K562 (cell line): ENCODE data around the gene PPIL6. TPM values are rescaled to one million over a fixed set of nuclear protein-coding genes. Genes with fewer than 3 reads are reported as not detected.

Source experiments
- E2F6 ChIP-seq, 2 experiments: IDR thresholded peaks; 2 replicates each; pipeline ENCODE4 v1.6.1; 2011; ENCODE audit warnings: borderline replicate concordance in 1 of 2, control low read depth in 1 of 2, low read depth in 1 of 2, low read length in 1 of 2, mild to moderate bottlenecking in 1 of 2, mixed read lengths in 1 of 2, moderate library complexity in 1 of 2; ENCODE audit not compliant: insufficient read depth in 1 of 2, insufficient read length in 1 of 2, poor library complexity in 1 of 2, severe bottlenecking in 1 of 2; ENCODE audit errors: extremely low read depth in 1 of 2
- ETS1 ChIP-seq: conservative IDR thresholded peaks from 2 replicates; pipeline ENCODE4 v1.6.1; 2011; ENCODE audit warnings: low read depth, mild to moderate bottlenecking, low read length; ENCODE audit not compliant: control insufficient read depth
- ETV1 ChIP-seq: fragments of 450-650 bp; conservative IDR thresholded peaks from 2 replicates; pipeline ENCODE4 v1.6.1; 2016; ENCODE audit warnings: missing genetic modification characterization, control low read depth, low read depth, missing compliant biosample characterization
- MAX ChIP-seq: sonication (generic); formaldehyde crosslinking; IDR thresholded peaks from 2 replicates; pipeline ENCODE4 v1.9.0; 2022; ENCODE audit warnings: mild to moderate bottlenecking, missing genetic modification reagents
- MBD2 ChIP-seq: sonication (generic); IDR thresholded peaks from 2 replicates; pipeline ENCODE4 v1.6.1; 2016; ENCODE audit warnings: low read depth, borderline replicate concordance
- MYBL2 ChIP-seq, 2 experiments: fragments of 450-650 bp in 1 of 2; sonication (generic) in 1 of 2; formaldehyde crosslinking in 1 of 2; IDR thresholded peaks; 2 replicates each; pipeline versions ENCODE4 v1.6.1 to v1.8.1; 2017 to 2022; ENCODE audit warnings: borderline replicate concordance in 1 of 2, inconsistent platforms in 1 of 2, low read depth in 1 of 2, mild to moderate bottlenecking in 1 of 2, missing genetic modification reagents in 1 of 2, moderate library complexity in 1 of 2
- PBX2 ChIP-seq, 2 experiments: IDR thresholded peaks in 1 of 2; conservative IDR thresholded peaks in 1 of 2; 2 replicates each; pipeline ENCODE4 v1.6.1; 2016; ENCODE audit warnings: low read depth in 2 of 2, mild to moderate bottlenecking in 1 of 2, missing compliant biosample characterization in 1 of 2, missing genetic modification characterization in 1 of 2, moderate library complexity in 1 of 2
- RB1 ChIP-seq: fragments of 450-650 bp; IDR thresholded peaks from 2 replicates; pipeline ENCODE4 v1.6.1; 2017; ENCODE audit warnings: low read depth, mild to moderate bottlenecking
- RBBP5 ChIP-seq: fragments of 200-600 bp; sonication (generic); IDR thresholded peaks from 2 replicates; pipeline ENCODE4 v1.6.1; 2012; ENCODE audit warnings: borderline replicate concordance, mild to moderate bottlenecking, low read length, control low read depth, inconsistent platforms; ENCODE audit not compliant: insufficient read depth, poor library complexity, severe bottlenecking
- RBM22 ChIP-seq: fragments of 200-400 bp; formaldehyde crosslinking; IDR thresholded peaks from 2 replicates; pipeline ENCODE4 v1.6.1; 2018; ENCODE audit warnings: low read length, low read depth; ENCODE audit not compliant: poor library complexity, severe bottlenecking
- STAG1 ChIP-seq: sonication (generic); formaldehyde crosslinking; IDR thresholded peaks from 2 replicates; pipeline ENCODE4 v1.5.0; 2020; ENCODE audit warnings: missing genetic modification reagents, borderline replicate concordance
- SUPT5H ChIP-seq: fragments of 450-650 bp; IDR thresholded peaks from 2 replicates; pipeline ENCODE4 v1.6.1; 2016
- TAF1 ChIP-seq: IDR thresholded peaks from 2 replicates; pipeline ENCODE4 v1.6.1; 2011; ENCODE audit warnings: mild to moderate bottlenecking, low read length, moderate library complexity; ENCODE audit not compliant: insufficient read depth, control insufficient read depth, severe bottlenecking; ENCODE audit errors: extremely low read depth
- TOE1 ChIP-seq, 2 experiments: fragments of 450-650 bp in 1 of 2; sonication (generic) in 1 of 2; formaldehyde crosslinking in 1 of 2; IDR thresholded peaks; 2 replicates each; pipeline versions ENCODE4 v1.7.1 to v1.8.0; 2016 to 2022; ENCODE audit warnings: borderline replicate concordance in 2 of 2, mild to moderate bottlenecking in 2 of 2, antibody characterized with exemption in 1 of 2, inconsistent platforms in 1 of 2, low read depth in 1 of 2, missing genetic modification reagents in 1 of 2, moderate library complexity in 1 of 2
- ZFP1 ChIP-seq: fragments of 450-650 bp; formaldehyde crosslinking; IDR thresholded peaks from 2 replicates; pipeline ENCODE4 v1.4.0; 2020; ENCODE audit warnings: mild to moderate bottlenecking, mixed read lengths
- ZNF134 ChIP-seq: fragments of 250-450 bp; sonication (Bioruptor Pico); conservative IDR thresholded peaks from 2 replicates; pipeline ENCODE4 v1.4.0; 2020
- polyA plus RNA-seq, 8 experiments: library from polyadenylated mRNA; depleted of rRNA in 4 of 8; stranded (reverse) in 5 of 8; unstranded in 3 of 8; fragments of >200 nt; fragmentation: Nextera tagmentation in 2 of 8; fragmentation: Illumina TruSeq in 1 of 8; extraction: Ambion mirVana in 2 of 8; extraction: Trizol in 1 of 8; gene quantifications; 2 replicates each; pipeline versions ENCODE4 v1.2.1 to v1.2.3, GENCODE V29; 2011 to 2014; ENCODE audit warnings: inconsistent platforms in 1 of 8, missing spikeins in 1 of 8
- total RNA-seq, 7 experiments: library from RNA; depleted of rRNA in 6 of 7; stranded (reverse); fragments of >200 nt in 6 of 7; fragmentation: Illumina TruSeq in 2 of 7; extraction: Trizol in 2 of 7; gene quantifications; 2 replicates each; pipeline versions ENCODE4 v1.2.1 to v1.2.3, GENCODE V29; 2011 to 2021; ENCODE audit warnings: low replicate concordance in 1 of 7

The PPIL6 gene
- total and polyA plus RNA-seq, 9 of the 15 experiments (the other 6 are each of a cell fraction or from before 2014, with no cell fraction given), result 0.03 to 0.98 (median 0.41) TPM; not detected in 1

- TF ChIP-seq TOE1 (IDR thresholded peaks at IDR 0.05; ENCODE audit: borderline replicate concordance) (0 out of 2 replicates have a peak, but pooled peaks have one; percentile 34), TOE1 (CRISPR knock-in tag; IDR thresholded peaks at IDR 0.05; ENCODE audit: borderline replicate concordance, low read depth) (no peak), ZNF134 (CRISPR knock-in tag) (0 out of 2 replicates have a peak, but pooled peaks have one; percentile 37), MAX (CRISPR knock-in tag) (no peak), STAG1 (CRISPR knock-in tag) (no peak), RB1 (peak; percentile 19; the same call in 1 of the 2 replicates), PBX2 (CRISPR knock-in tag; IDR thresholded peaks at IDR 0.05; ENCODE audit: low read depth) (no peak), PBX2 (tag; conservative IDR thresholded peaks at IDR 0.05; ENCODE audit: low read depth) (no peak), SUPT5H (no peak; the same call in 1 of the 2 replicates), RBM22 (no peak), RBBP5 (peak; percentile 14), MBD2 (0 out of 2 replicates have a peak, but pooled peaks have one; percentile 4), E2F6 (IDR thresholded peaks at IDR 0.05; ENCODE audit: borderline replicate concordance in 1 of 2, extremely low read depth in 1 of 2, insufficient read depth in 1 of 2, insufficient read length in 1 of 2, low read depth in 1 of 2, low read length in 1 of 2, poor library complexity in 1 of 2, severe bottlenecking in 1 of 2) (peak in 1 of 2 experiments; percentile 14), ETS1 (peak; percentile 62), ETV1 (0 out of 2 replicates have a peak, but pooled peaks have one; percentile 42), TAF1 (peak; percentile 2), MYBL2 (IDR thresholded peaks at IDR 0.05; ENCODE audit: low read depth) (no peak), MYBL2 (CRISPR knock-in tag; IDR thresholded peaks at IDR 0.05; ENCODE audit: borderline replicate concordance) (no peak), ZFP1 (CRISPR knock-in tag) (no peak)
These were observed 15.1 kb upstream of the PPIL6 start, which contains the start of gene MICAL1 (continued) for GRCh38 chr6:109455437-109456110.
